CD4-positive, alpha-beta T cell treated with Interleukin-6 for 4 hours (primary cell): ENCODE measurements around the gene CNOT10.
A peak's percentile ranks its signal among the peaks of the same experiment; 100 is the strongest.
"Not testable (repeated sequence)": the region's sequence is repeated elsewhere in the genome, so short reads cannot be mapped to it uniquely, and the experiment has no call there.

Source experiments
- DNase-seq: peaks from one replicate; pipeline ENCODE4 v3.0.0-alpha.2; 2020; ENCODE audit warnings: mixed read lengths

Gene CNOT10

GRCh38 chr3:32684800-32685542, at the start of gene CNOT10:
CNOT10 (plus strand) TSS chr3:32685188; CDS start chr3:32685461, 273 bp downstream.
- DNase-seq: peak; percentile 96

GRCh38 chr3:32640939-32641338, 44.0 kb upstream of the CNOT10 start:
- DNase-seq: no peak

DNA sequence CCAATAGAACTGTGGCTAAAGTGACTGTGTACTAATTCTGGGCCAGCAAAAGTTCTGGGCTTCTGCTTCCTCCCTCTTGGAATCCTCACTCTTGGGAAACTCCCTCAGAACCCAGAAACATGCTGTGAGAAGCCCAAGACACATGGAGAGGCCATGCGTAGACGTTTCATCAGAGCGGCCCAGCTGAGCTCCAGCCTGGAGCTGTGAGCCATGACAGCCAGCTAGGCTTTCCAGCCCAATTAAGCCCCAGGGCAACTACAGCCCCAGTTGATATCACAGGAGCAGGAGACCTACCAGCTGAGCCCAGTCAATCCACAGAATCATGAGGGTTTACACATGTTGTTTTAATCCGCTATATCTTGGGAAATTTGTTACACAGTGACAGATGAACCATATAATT, 43.6 kb upstream of the CNOT10 start:
- no peak for DNase-seq

DNA sequence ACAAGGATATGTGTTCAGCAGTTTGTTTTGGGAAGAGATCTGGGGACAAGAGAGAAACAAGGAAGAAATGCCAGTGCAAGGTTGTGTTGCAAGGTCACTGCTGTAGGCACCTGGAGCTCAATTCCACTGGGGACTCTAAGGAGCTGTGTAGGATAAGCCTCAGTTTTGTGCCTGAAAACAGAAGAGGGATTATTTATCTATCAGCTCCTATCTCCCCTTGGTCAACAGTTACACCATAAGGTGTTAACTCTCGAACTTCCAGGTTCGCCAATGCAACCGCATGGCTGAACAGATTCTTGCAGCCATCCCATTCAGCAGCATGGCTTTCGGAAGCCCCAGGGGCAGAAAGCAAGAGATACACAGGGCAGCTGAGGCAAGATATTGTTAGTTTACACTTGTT, 41.6 kb upstream of the CNOT10 start:
- DNase-seq: no peak

DNA sequence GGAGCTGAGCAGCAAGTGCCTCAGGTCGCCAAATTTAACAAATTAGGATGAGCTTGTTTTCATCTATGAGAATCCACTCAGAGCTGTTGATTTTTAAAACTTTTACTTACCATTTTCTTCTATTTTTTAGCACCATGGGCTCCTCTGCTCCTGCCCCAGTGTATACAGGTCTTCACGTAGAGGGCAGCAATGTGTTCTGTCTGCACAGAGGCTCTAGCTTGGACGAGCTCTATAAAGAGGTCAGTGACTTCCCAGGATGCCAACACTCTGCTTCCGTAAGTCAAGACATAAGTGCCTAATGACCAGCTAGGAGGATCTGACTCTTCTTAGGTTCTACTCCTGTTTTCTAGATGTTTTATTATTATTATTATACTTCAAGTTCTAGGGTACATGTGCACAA, 41.2 kb upstream of the CNOT10 start:
- no peak for DNase-seq

DNA sequence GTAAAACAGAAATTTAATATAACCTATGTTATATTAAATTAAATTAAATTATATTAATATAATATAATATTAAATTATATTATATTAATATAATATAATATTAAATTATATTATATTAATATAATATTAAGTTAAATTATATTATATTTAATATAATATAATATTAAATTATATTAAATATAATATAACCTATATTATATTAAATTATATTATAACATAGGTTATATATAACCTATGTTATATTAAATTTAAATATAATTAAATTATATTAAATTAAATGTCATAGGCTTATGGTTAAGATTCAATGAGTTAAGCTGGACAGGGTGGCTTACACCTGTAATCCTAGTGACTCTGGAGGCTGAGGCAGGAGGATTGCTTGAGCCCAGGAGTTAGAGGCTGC, 40.6 kb upstream of the CNOT10 start:
- no peak for DNase-seq

DNA sequence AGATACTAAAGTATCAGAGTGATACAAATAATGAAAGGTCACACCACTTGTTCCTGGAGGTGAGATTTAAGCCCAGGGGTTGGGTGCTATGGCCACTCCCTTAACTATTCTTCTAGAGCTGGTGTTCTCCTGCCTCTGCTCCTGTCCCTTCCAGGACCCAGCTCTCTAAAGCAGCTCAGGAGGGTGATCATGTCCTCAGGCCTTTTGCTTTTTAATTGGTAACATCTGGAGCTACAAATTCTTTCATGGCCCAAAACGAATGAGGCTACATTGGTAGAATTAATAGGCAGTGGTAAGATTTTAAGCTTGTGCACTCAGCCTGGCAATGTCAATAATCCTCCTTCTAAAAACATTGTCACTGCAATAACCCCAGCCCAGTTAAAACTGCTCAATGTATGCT, 38.2 kb upstream of the CNOT10 start:
- DNase-seq: no peak

GRCh38 chr3:32652337-32653100, 32.5 kb upstream of the CNOT10 start:
- not testable (repeated sequence) for DNase-seq

DNA sequence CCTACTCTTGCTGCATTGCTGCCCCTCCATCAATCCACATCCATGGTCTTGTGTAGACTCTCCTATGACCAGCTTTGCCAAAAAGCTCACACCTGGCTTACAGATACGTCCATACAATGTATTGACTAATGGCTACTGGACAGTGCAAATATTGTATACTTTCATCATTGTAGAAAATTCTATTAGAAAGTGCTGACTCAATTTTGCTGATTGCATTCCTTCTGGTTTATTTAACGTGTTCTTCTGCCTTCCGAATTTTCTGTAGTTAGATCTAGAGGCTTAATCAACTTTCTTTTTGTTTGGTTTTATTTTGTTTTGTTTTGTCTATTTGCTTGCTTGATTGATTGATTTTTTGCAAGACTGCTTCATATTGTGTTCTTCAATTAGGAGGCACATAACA, 29.8 kb upstream of the CNOT10 start:
- no peak for DNase-seq

- no peak for DNase-seq
These were observed 24.4 kb upstream of the CNOT10 start for GRCh38 chr3:32660634-32661033.

- DNase-seq: no peak
These were observed 22.3 kb upstream of the CNOT10 start for GRCh38 chr3:32662647-32663046.

- not testable (repeated sequence) for DNase-seq
These were observed 20.3 kb upstream of the CNOT10 start for GRCh38 chr3:32664630-32665075.

GRCh38 chr3:32667072-32667582, 17.9 kb upstream of the CNOT10 start:
- no peak for DNase-seq

- DNase-seq: not testable (repeated sequence)
These were observed 15.8 kb upstream of the CNOT10 start for GRCh38 chr3:32669226-32669625.

DNA sequence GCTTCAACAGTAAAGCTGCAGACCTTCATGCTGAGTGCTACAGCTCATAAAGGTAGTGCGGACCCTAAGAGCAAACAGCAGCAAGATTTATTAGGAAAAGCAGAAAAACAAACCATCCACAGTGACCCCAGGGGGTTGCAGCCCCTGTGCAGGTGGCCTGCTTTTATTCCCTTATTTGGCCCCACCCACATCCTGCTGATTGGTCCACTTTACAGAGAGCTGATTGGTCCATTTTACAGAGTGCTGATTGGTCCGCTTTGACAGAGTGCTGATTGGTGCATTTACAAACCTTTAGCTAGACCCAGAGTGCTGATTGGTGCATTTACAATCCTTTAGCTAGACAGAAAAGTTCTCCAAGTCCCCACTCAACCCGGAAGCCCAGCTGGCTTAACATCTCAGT, 11.3 kb upstream of the CNOT10 start:
- not testable (repeated sequence) for DNase-seq

- no peak for DNase-seq
These were observed 9.8 kb upstream of the CNOT10 start for GRCh38 chr3:32675164-32675563.

GRCh38 chr3:32675650-32676049, 9.3 kb upstream of the CNOT10 start:
- no peak for DNase-seq

DNA sequence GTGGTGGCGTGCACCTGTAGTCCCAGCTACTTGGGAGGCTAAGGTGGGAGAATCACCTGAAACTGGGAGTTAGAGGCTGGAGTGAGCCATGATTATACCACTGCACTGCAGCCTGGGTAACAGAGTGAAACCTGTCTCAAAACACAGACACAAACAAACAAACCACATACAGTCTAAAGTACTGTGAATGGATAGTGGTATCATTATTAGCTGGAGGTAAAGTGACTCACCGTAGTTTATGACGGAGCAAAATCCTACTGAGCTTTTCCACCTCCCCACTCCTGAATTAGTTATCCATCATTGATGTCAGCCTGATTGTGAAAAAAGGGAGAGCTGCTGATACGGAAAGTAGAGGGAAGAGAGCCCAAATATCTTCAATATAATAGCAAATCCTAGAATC, 3.2 kb upstream of the CNOT10 start:
- no peak for DNase-seq

GRCh38 chr3:32684029-32684799, 774 bp upstream of the CNOT10 start:
- DNase-seq: no peak

- no peak for DNase-seq
These were observed 676 bp downstream of the CNOT10 start for GRCh38 chr3:32685543-32686185.

- no peak for DNase-seq
These were observed 1.7 kb downstream of the CNOT10 start for GRCh38 chr3:32686713-32687112.

DNA sequence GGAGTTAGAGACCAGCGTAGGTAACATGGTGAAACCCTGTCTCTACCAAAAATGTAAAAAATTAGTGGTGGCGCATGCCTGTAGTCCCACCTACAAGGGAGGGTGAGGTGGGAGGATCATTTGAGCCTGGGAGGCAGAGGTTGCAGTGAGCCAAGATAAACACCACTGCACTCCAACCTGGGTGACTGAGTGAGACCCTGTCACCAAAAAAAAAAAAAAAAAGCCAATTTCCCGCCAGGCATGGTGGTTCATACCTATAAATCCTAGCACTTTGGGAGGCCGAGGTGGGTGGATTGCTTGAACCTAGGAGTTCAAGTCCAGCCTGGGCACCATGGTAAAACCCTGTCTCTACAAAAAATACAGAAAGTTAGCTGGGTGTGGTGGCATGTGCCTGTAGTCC, 6.9 kb downstream of the CNOT10 start:
- DNase-seq: no peak

DNA sequence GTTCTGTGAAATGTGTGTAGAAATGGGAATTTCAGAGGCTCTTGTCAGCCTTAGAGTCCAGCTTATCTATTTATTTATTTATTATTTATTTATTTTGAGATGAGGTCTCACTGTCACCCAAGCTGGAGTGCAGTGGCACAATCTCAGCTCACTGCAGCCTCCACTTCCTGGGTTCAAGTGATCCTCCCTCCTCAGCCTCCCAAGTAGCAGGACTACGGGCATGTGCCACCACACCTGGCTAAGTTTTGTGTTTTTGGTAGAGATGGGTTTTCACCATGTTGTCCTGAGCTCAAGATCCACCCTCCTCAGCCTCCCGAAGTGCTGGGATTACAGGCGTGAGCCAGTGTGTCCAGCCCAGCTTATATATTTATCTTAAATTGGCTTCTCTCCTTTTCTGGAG, 11.5 kb downstream of the CNOT10 start:
- DNase-seq: no peak
